Stimulated activated CD8-positive, alpha-beta memory T cell treated with anti-CD3 and anti-CD28 coated beads, Interleukin-7, amount 100 ng/mL, for 1 hour (primary cell): Measurements from ENCODE around the gene TMEM94.
"Not testable (repeated sequence)": the region's sequence is repeated elsewhere in the genome, so short reads cannot be mapped to it uniquely, and the experiment has no call there.

Experiments
- DNase-seq, 2 donors: peaks; one replicate each; pipeline ENCODE4 v3.0.0-alpha.2; 2020; ENCODE audit warnings: low read depth in 2 of 2

Gene TMEM94

GRCh38 chr17:75476752-75477489 lies 20.5 kb downstream of the TMEM94 start:
- DNase-seq: no peak

- not testable (repeated sequence) for DNase-seq
Observed at GRCh38 chr17:75477490-75477862, 21.0 kb downstream of the TMEM94 start.

GRCh38 chr17:75478508-75478907 lies 22.1 kb downstream of the TMEM94 start:
- DNase-seq: no peak

GRCh38 chr17:75480281-75480680 lies 23.8 kb downstream of the TMEM94 start:
- no peak for DNase-seq

- no peak for DNase-seq
Observed at GRCh38 chr17:75481194-75482068, 25.0 kb downstream of the TMEM94 start.

- DNase-seq: no peak
Observed at GRCh38 chr17:75482098-75482942, 25.9 kb downstream of the TMEM94 start.

- DNase-seq: no peak
Observed at GRCh38 chr17:75485688-75486087, 29.3 kb downstream of the TMEM94 start.

- DNase-seq: no peak
Observed at GRCh38 chr17:75486151-75486550, 29.7 kb downstream of the TMEM94 start.

- no peak for DNase-seq
Observed at GRCh38 chr17:75486951-75487350, 30.5 kb downstream of the TMEM94 start.

- peak; percentile 11 to 14 for DNase-seq
Observed at GRCh38 chr17:75487351-75488070, 31.1 kb downstream of the TMEM94 start.

GRCh38 chr17:75488693-75489510 lies 32.5 kb downstream of the TMEM94 start:
- DNase-seq: no peak

GRCh38 chr17:75489511-75489955 lies 33.1 kb downstream of the TMEM94 start:
- no peak for DNase-seq

GRCh38 chr17:75490173-75490743 lies 33.8 kb downstream of the TMEM94 start:
- DNase-seq: no peak

- no peak for DNase-seq
Observed at GRCh38 chr17:75490953-75491649, 34.7 kb downstream of the TMEM94 start.

GRCh38 chr17:75491680-75492079 lies 35.2 kb downstream of the TMEM94 start:
- DNase-seq: no peak

- no peak for DNase-seq
Observed at GRCh38 chr17:75492555-75493168, 36.2 kb downstream of the TMEM94 start.

GRCh38 chr17:75493476-75494129 lies 37.2 kb downstream of the TMEM94 start:
- DNase-seq: no peak

GRCh38 chr17:75494326-75494877 lies 38.0 kb downstream of the TMEM94 start:
- no peak for DNase-seq
